Smooth muscle cell (in vitro differentiated cells): Measurements from ENCODE around the gene FGGY. TPM values are rescaled to one million over a fixed set of nuclear protein-coding genes. Genes with fewer than 3 reads are reported as not detected.
A peak's percentile ranks its signal among the peaks of the same experiment; 100 is the strongest.

Source experiments
- DNase-seq: peaks from one replicate; lab custom pipeline; 2025; ENCODE audit not compliant: unreplicated experiment; lab: John Stamatoyannopoulos, UW
- H2AFZ ChIP-seq: fragments of 200-600 bp; sonication (generic); 2 replicates; pipeline ENCODE4 v1.6.0; 2016; ENCODE audit warnings: antibody characterized with exemption, low read depth, mild to moderate bottlenecking
- H3F3A ChIP-seq: fragments of 200-600 bp; sonication (generic); 2 replicates; pipeline ENCODE4 v1.6.0; 2017; ENCODE audit warnings: antibody characterized with exemption, low read depth
- H3K27ac ChIP-seq: fragments of 200-600 bp; sonication (generic); 2 replicates; pipeline ENCODE4 v1.5.1; 2016; ENCODE audit warnings: low read depth, mild to moderate bottlenecking
- H3K27me3 ChIP-seq: fragments of 200-600 bp; sonication (generic); 2 replicates; pipeline ENCODE4 v1.6.1; 2016; ENCODE audit warnings: low read depth, mild to moderate bottlenecking
- H3K36me3 ChIP-seq: fragments of 200-600 bp; sonication (generic); 2 replicates; pipeline ENCODE4 v1.5.1; 2016; ENCODE audit warnings: low read depth
- H3K4me1 ChIP-seq: fragments of 200-600 bp; sonication (generic); 2 replicates; pipeline ENCODE4 v1.5.1; 2016; ENCODE audit warnings: low read depth
- H3K4me2 ChIP-seq: fragments of 200-600 bp; sonication (generic); 2 replicates; pipeline ENCODE4 v1.6.0; 2016; ENCODE audit warnings: mild to moderate bottlenecking
- H3K4me3 ChIP-seq: fragments of 200-600 bp; sonication (generic); 2 replicates; pipeline ENCODE4 v1.5.1; 2016; ENCODE audit warnings: mild to moderate bottlenecking
- H3K79me2 ChIP-seq: fragments of 200-600 bp; sonication (generic); 2 replicates; pipeline ENCODE4 v1.6.0; 2016; ENCODE audit warnings: low read depth, mild to moderate bottlenecking
- H3K9ac ChIP-seq: fragments of 200-600 bp; sonication (generic); 2 replicates; pipeline ENCODE4 v1.6.0; 2016; ENCODE audit warnings: low read depth
- H3K9me3 ChIP-seq: fragments of 200-600 bp; sonication (generic); replicated peaks from 2 replicates; pipeline ENCODE4 v1.5.1; 2016; ENCODE audit warnings: low read depth
- H4K20me1 ChIP-seq: fragments of 200-600 bp; sonication (generic); 2 replicates; pipeline ENCODE4 v1.6.0; 2016; ENCODE audit warnings: low read depth
- WGBS: methylation state at CpG from one replicate; pipeline ENCODE4 v1.1.7; 2016; ENCODE audit warnings: low lambda C conversion rate; 5-methylcytosine and 5-hydroxymethylcytosine counted together
- polyA plus RNA-seq: library from polyadenylated mRNA; unstranded; fragments of >200 nt; fragmentation: Nextera tagmentation; extraction: Ambion mirVana; gene quantifications from 2 replicates; pipeline ENCODE4 v1.2.1, GENCODE V29; 2016
- total RNA-seq: library from RNA; depleted of rRNA; stranded (reverse); fragments of >200 nt; gene quantifications from 2 replicates; pipeline ENCODE4 v1.2.3, GENCODE V29; 2014
- TF ChIP-seq, protein P1 (sequence below): fragments of 200-600 bp; sonication (generic); IDR thresholded peaks from 2 replicates; pipeline ENCODE4 v1.5.1; 2017; ENCODE audit warnings: borderline replicate concordance, mild to moderate bottlenecking, antibody characterized with exemption; ENCODE audit not compliant: insufficient read depth, poor library complexity, severe bottlenecking

Gene FGGY
- total and polyA plus RNA-seq, 2 experiments from 2014 or later = 5.1 to 9.2 TPM

DNA sequence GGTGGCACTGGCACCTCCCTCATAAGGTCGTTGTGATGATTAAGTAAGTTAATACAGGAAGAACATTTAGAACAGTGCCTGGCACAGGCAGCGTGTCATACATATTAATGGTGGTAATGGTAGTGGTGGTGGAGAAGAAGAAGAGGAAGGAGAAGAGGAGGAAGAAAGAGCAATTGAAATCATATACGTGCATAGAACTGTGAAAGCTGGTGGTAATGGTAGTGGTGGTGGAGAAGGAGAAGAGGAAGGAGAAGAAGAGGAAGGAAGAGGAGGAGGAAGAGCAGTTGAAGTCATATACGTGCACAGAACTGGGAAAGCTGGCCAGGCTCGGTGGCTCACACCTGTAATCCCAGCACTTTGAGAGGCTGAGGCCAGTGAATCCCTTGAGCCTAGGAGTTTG, 396.5 kb downstream of the FGGY start:
- H3K4me3 ChIP-seq = no peak overlapping the region
- H2AFZ ChIP-seq = no peak overlapping the region
- H3F3A ChIP-seq = no peaks in the 10 kb centered on the region
- 94% methylated on average over 5 of the region's 5 CpGs for WGBS
- no peaks in the 10 kb centered on the region for H3K79me2 ChIP-seq
- H3K27ac ChIP-seq = peak overlapping the region; percentile 92
- no peaks in the 10 kb centered on the region for H3K27me3 ChIP-seq
- TF ChIP-seq, protein P1, sequence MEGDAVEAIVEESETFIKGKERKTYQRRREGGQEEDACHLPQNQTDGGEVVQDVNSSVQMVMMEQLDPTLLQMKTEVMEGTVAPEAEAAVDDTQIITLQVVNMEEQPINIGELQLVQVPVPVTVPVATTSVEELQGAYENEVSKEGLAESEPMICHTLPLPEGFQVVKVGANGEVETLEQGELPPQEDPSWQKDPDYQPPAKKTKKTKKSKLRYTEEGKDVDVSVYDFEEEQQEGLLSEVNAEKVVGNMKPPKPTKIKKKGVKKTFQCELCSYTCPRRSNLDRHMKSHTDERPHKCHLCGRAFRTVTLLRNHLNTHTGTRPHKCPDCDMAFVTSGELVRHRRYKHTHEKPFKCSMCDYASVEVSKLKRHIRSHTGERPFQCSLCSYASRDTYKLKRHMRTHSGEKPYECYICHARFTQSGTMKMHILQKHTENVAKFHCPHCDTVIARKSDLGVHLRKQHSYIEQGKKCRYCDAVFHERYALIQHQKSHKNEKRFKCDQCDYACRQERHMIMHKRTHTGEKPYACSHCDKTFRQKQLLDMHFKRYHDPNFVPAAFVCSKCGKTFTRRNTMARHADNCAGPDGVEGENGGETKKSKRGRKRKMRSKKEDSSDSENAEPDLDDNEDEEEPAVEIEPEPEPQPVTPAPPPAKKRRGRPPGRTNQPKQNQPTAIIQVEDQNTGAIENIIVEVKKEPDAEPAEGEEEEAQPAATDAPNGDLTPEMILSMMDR = no peak
- peak overlapping the region; percentile 4 for H3K9ac ChIP-seq
- H3K9me3 ChIP-seq = no peaks in the 10 kb centered on the region
- no peak for DNase-seq
- no peaks in the 10 kb centered on the region for H3K36me3 ChIP-seq
- no peak overlapping the region for H3K4me2 ChIP-seq
- no peaks in the 10 kb centered on the region for H4K20me1 ChIP-seq
- H3K4me1 ChIP-seq = peaks cover 35% of the 10 kb centered on the region

DNA sequence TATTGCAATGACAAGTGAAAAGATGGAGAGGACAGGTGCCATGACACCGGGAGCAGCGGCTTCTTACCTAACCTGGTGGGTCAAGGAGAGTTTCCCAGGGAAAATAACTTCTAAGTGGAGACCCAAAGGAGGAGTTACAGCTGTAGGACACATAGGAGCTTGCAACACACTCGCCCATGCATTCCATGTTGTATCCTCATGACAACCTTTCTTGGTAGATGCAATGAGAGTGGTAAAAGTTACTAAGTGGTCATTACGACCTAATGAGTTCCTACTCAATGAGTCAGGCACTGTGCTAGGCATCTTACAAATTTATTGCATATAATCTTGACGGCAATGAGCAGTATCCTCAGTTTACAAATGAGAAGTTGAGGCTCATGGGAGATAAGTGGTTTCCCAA, 398.4 kb downstream of the FGGY start:
- DNase-seq = no peak
- 81% methylated on average over 5 of the region's 5 CpGs for WGBS
- no peaks in the 10 kb centered on the region for H3K27me3 ChIP-seq

GRCh38 chr1:59696421-59697115, 399.7 kb downstream of the FGGY start:
- no peaks in the 10 kb centered on the region for H3K27me3 ChIP-seq
- H2AFZ ChIP-seq = no peak overlapping the region
- H3F3A ChIP-seq = no peaks in the 10 kb centered on the region
- H3K4me3 ChIP-seq = no peak overlapping the region
- no peaks in the 10 kb centered on the region for H3K36me3 ChIP-seq
- H3K79me2 ChIP-seq = no peaks in the 10 kb centered on the region
- H3K9ac ChIP-seq = no peak overlapping the region
- DNase-seq = no peak
- no peak overlapping the region for H3K27ac ChIP-seq
- no peaks in the 10 kb centered on the region for H3K9me3 ChIP-seq
- H3K4me2 ChIP-seq = peak overlapping the region; percentile 40
- H3K4me1 ChIP-seq = peaks cover 32% of the 10 kb centered on the region
- H4K20me1 ChIP-seq = no peaks in the 10 kb centered on the region
- over 99% methylated on average over 8 of the region's 8 CpGs for WGBS
- TF ChIP-seq, protein P1 = no peak

More for the DNA sequence above, 398.4 kb downstream of the FGGY start:
- Histone ChIP-seq H3K4me2 (no peak overlapping the region), H3F3A (no peaks in the 10 kb centered on the region), H3K79me2 (no peaks in the 10 kb centered on the region), H3K4me1 (peaks cover 40% of the 10 kb centered on the region), H2AFZ (no peak overlapping the region), H3K27ac (no peak overlapping the region), H3K4me3 (no peak overlapping the region), H3K36me3 (no peaks in the 10 kb centered on the region), H3K9me3 (no peaks in the 10 kb centered on the region), H4K20me1 (no peaks in the 10 kb centered on the region), H3K9ac (no peak overlapping the region)
- TF ChIP-seq, protein P1 = no peak
